GM23338 (cell line): Measurements from ENCODE around the gene TXNDC12.

Experiments used
- EZH2 ChIP-seq: fragments of 200-600 bp; sonication (generic); IDR thresholded peaks from one replicate; pipeline ENCODE4 v1.8.0; 2017; ENCODE audit warnings: antibody characterized with exemption, mild to moderate bottlenecking, low read depth; ENCODE audit not compliant: unreplicated experiment
- TF ChIP-seq, protein P1 (sequence below), 2 experiments: fragments of 200-600 bp in 1 of 2; sonication (generic) in 1 of 2; conservative IDR thresholded peaks; 2 replicates each; pipeline versions ENCODE4 v1.5.1 to v1.6.1; 2016 to 2017; ENCODE audit warnings: antibody characterized with exemption in 2 of 2, low read depth in 2 of 2, mild to moderate bottlenecking in 2 of 2, moderate library complexity in 1 of 2

- TF ChIP-seq, protein P1, sequence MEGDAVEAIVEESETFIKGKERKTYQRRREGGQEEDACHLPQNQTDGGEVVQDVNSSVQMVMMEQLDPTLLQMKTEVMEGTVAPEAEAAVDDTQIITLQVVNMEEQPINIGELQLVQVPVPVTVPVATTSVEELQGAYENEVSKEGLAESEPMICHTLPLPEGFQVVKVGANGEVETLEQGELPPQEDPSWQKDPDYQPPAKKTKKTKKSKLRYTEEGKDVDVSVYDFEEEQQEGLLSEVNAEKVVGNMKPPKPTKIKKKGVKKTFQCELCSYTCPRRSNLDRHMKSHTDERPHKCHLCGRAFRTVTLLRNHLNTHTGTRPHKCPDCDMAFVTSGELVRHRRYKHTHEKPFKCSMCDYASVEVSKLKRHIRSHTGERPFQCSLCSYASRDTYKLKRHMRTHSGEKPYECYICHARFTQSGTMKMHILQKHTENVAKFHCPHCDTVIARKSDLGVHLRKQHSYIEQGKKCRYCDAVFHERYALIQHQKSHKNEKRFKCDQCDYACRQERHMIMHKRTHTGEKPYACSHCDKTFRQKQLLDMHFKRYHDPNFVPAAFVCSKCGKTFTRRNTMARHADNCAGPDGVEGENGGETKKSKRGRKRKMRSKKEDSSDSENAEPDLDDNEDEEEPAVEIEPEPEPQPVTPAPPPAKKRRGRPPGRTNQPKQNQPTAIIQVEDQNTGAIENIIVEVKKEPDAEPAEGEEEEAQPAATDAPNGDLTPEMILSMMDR (conservative IDR thresholded peaks at IDR 0.05; ENCODE audit: low read depth in 2 of 2) = no peak
- no peak for TF ChIP-seq EZH2
Measured at GRCh38 chr1:52054496-52055065, 410 bp downstream of the TXNDC12 start.
